ENCODE results near the gene PRRX2. TPM values are rescaled to one million over a fixed set of nuclear protein-coding genes. Genes with fewer than 3 reads are reported as not detected.

The PRRX2 gene
- total and polyA plus RNA-seq, 2 donors (not counting 1 experiment from before 2014, with no cell fraction given): not detected

DNA sequence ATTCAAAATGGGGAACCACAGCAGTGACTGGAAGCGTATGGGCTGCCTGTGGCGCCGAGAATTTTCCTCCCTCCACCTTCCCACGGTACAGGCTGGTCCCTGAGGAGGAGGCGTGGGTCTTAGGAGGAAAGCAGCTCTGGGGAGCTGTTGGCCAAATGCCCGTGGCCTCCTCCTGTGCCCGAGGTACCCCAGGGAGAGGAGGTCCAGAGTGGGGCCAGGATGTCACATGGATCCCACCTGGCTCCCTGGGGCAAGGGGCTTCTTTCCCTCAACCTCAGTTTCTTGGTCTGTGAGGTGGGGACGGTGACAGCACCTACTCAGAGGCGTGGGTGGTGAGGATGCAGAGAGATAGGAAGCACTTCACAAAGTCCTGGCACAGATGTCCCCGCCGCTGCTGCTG, 16.5 kb downstream of the PRRX2 start:
- Histone ChIP-seq H3K27ac (ENCODE audit: low read length in 2 of 2) (no peak overlapping the region), H3K4me3 (ENCODE audit: control extremely low read depth in 1 of 5, extremely low read depth in 1 of 5, insufficient read depth in 1 of 5, low read depth in 2 of 5, low read length in 4 of 5) (no peak overlapping the region), H3K4me1 (ENCODE audit: control insufficient read depth in 2 of 2, insufficient read depth in 2 of 2, low read length in 2 of 2) (no peaks in the 10 kb centered on the region), H3K9me3 (ENCODE audit: control extremely low read depth in 1 of 3, control insufficient read depth in 2 of 3, insufficient read depth in 1 of 3, low read length in 2 of 3) (peaks cover 0 to 2% (median 0%) of the 10 kb centered on the region in 3 donors), H4K20me1 (ENCODE audit: control insufficient read depth, insufficient read depth, low read length, poor library complexity, severe bottlenecking) (no peaks in the 10 kb centered on the region), H3K79me2 (ENCODE audit: control insufficient read depth, insufficient read depth, low read length) (no peaks in the 10 kb centered on the region), H3K27me3 (replicated peaks in 1 of 4; ENCODE audit: control extremely low read depth in 1 of 4, control insufficient read depth in 3 of 4, insufficient read depth in 4 of 4, low read length in 3 of 4) (peaks cover 0 to 13% (median 0%) of the 10 kb centered on the region in 4 experiments), H3K4me2 (replicated peaks; ENCODE audit: low read depth, low read length, poor library complexity, severe bottlenecking) (no peak overlapping the region), H3K36me3 (replicated peaks in 1 of 2; ENCODE audit: control extremely low read depth in 1 of 2, control insufficient read depth in 1 of 2, extremely low read depth in 1 of 2, insufficient read depth in 2 of 2, low read length in 1 of 2) (no peaks in the 10 kb centered on the region), H3K9ac (ENCODE audit: low read length) (no peak overlapping the region), H2AFZ (ENCODE audit: insufficient read depth, low read depth, low read length, poor library complexity, severe bottlenecking) (no peak overlapping the region)
- H3K9me3 Mint-ChIP-seq (ENCODE audit: insufficient read depth): no peaks in the 10 kb centered on the region
- TF ChIP-seq, protein P1, sequence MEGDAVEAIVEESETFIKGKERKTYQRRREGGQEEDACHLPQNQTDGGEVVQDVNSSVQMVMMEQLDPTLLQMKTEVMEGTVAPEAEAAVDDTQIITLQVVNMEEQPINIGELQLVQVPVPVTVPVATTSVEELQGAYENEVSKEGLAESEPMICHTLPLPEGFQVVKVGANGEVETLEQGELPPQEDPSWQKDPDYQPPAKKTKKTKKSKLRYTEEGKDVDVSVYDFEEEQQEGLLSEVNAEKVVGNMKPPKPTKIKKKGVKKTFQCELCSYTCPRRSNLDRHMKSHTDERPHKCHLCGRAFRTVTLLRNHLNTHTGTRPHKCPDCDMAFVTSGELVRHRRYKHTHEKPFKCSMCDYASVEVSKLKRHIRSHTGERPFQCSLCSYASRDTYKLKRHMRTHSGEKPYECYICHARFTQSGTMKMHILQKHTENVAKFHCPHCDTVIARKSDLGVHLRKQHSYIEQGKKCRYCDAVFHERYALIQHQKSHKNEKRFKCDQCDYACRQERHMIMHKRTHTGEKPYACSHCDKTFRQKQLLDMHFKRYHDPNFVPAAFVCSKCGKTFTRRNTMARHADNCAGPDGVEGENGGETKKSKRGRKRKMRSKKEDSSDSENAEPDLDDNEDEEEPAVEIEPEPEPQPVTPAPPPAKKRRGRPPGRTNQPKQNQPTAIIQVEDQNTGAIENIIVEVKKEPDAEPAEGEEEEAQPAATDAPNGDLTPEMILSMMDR (IDR thresholded peaks at IDR 0.05): no peak
- TF ChIP-seq EZH2 (IDR thresholded peaks at IDR 0.05; ENCODE audit: borderline replicate concordance, insufficient read depth, low read depth, low read length, poor library complexity, severe bottlenecking): no peak
- no peaks in the 10 kb centered on the region for H3K4me1 Mint-ChIP-seq
- CTCF ChIA-PET: interaction anchor here (1.1 kb wide), 1 partner anchor 47 kb away, joined by 5 read pairs; no protein-coding TSS in a partner anchor
- no peak overlapping the region for H3K27ac Mint-ChIP-seq
- intact Hi-C loops (cut with micrococcal nuclease): no loop called here
- no peak for ATAC-seq (ENCODE audit: low read depth)
- POLR2A ChIA-PET: no interaction called here
- DNase-seq: no peak
- H3K4me3 Mint-ChIP-seq: no peak overlapping the region
- WGBS (ENCODE audit: insufficient coverage): 76% methylated on average over 8 of the region's 11 CpGs
- peaks cover 23% of the 10 kb centered on the region for H3K27me3 Mint-ChIP-seq

DNA sequence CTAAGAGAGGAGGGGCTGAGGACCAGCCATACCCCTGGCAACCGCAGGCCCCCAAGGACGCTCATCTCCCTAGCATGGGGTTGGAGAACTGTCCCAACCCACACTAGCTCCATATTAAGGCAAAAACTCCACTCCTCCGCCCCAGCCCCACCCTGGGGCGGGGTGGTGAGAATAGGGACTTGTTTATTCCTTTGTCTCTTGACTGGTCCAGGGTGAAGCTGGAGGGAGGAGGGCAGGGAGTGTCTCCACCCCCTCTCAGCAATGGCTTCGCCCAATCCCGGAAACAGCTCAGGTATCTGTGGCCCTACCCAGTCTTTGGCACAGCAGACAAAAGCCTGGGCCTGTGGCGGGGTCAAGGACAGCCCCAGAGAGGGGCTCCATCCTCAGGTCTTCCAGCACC, 16.9 kb downstream of the PRRX2 start:
- DNase-seq (no peak), ATAC-seq (ENCODE audit: low read depth) (no peak)
- Histone ChIP-seq H4K20me1 (ENCODE audit: control insufficient read depth, insufficient read depth, low read length, poor library complexity, severe bottlenecking) (no peaks in the 10 kb centered on the region), H3K4me2 (replicated peaks; ENCODE audit: low read depth, low read length, poor library complexity, severe bottlenecking) (no peak overlapping the region), H3K79me2 (ENCODE audit: control insufficient read depth, insufficient read depth, low read length) (no peaks in the 10 kb centered on the region), H3K27ac (ENCODE audit: low read length in 2 of 2) (no peak overlapping the region), H3K9ac (ENCODE audit: low read length) (no peak overlapping the region), H3K4me1 (ENCODE audit: control insufficient read depth in 2 of 2, insufficient read depth in 2 of 2, low read length in 2 of 2) (no peaks in the 10 kb centered on the region), H3K9me3 (ENCODE audit: control extremely low read depth in 1 of 3, control insufficient read depth in 2 of 3, insufficient read depth in 1 of 3, low read length in 2 of 3) (no peaks in the 10 kb centered on the region), H3K27me3 (replicated peaks in 1 of 4; ENCODE audit: control extremely low read depth in 1 of 4, control insufficient read depth in 3 of 4, insufficient read depth in 4 of 4, low read length in 3 of 4) (peaks cover 0 to 8% (median 0%) of the 10 kb centered on the region in 4 experiments), H3K4me3 (ENCODE audit: control extremely low read depth in 1 of 5, extremely low read depth in 1 of 5, insufficient read depth in 1 of 5, low read depth in 2 of 5, low read length in 4 of 5) (no peak overlapping the region), H3K36me3 (replicated peaks in 1 of 2; ENCODE audit: control extremely low read depth in 1 of 2, control insufficient read depth in 1 of 2, extremely low read depth in 1 of 2, insufficient read depth in 2 of 2, low read length in 1 of 2) (no peaks in the 10 kb centered on the region), H2AFZ (ENCODE audit: insufficient read depth, low read depth, low read length, poor library complexity, severe bottlenecking) (no peak overlapping the region)
- 80% methylated on average over 3 of the region's 7 CpGs for WGBS (ENCODE audit: insufficient coverage)
- intact Hi-C loops (cut with micrococcal nuclease): no loop called here
- H3K27ac Mint-ChIP-seq: no peak overlapping the region
- TF ChIP-seq EZH2 (IDR thresholded peaks at IDR 0.05; ENCODE audit: borderline replicate concordance, insufficient read depth, low read depth, low read length, poor library complexity, severe bottlenecking): no peak
- TF ChIP-seq, protein P1 (IDR thresholded peaks at IDR 0.05): no peak
- H3K27me3 Mint-ChIP-seq: peaks cover 23% of the 10 kb centered on the region
- no peaks in the 10 kb centered on the region for H3K4me1 Mint-ChIP-seq
- POLR2A ChIA-PET: no interaction called here
- CTCF ChIA-PET: interaction anchor here (1.1 kb wide), 1 partner anchor 47 kb away, joined by 5 read pairs; no protein-coding TSS in a partner anchor
- no peak overlapping the region for H3K4me3 Mint-ChIP-seq
- no peaks in the 10 kb centered on the region for H3K9me3 Mint-ChIP-seq (ENCODE audit: insufficient read depth)
